SU-DHL-6 (cell line): Measurements from ENCODE around the gene OR10V1.

Experiments used
- H2AFZ ChIP-seq: fragments of 200-600 bp; sonication (generic); 2 replicates; pipeline ENCODE4 v1.6.1; 2014; ENCODE audit warnings: low read depth, mild to moderate bottlenecking, moderate library complexity, mixed read lengths, antibody characterized with exemption, low read length; ENCODE audit not compliant: severe bottlenecking
- H3F3A ChIP-seq: fragments of 200-600 bp; shearing (Covaris generic); 2 replicates; pipeline ENCODE4 v1.6.0; 2016; ENCODE audit warnings: antibody characterized with exemption, mild to moderate bottlenecking; ENCODE audit not compliant: insufficient read depth
- H3K27ac ChIP-seq: fragments of 200-600 bp; sonication (generic); 2 replicates; pipeline ENCODE4 v1.5.1; 2016; ENCODE audit warnings: low read depth, mild to moderate bottlenecking, low read length, moderate library complexity, mixed read lengths
- H3K27me3 ChIP-seq: fragments of 200-600 bp; sonication (generic), shearing (Covaris generic); 2 replicates; pipeline ENCODE4 v1.6.0; 2014; ENCODE audit warnings: mild to moderate bottlenecking, low read length
- H3K36me3 ChIP-seq: fragments of 200-600 bp; sonication (generic); 2 replicates; pipeline ENCODE4 v1.6.1; 2014; ENCODE audit warnings: mild to moderate bottlenecking, low read length, mixed read lengths
- H3K4me2 ChIP-seq: fragments of 300-600, 200-600 bp; shearing (Covaris generic), sonication (generic); 2 replicates; pipeline ENCODE4 v1.6.0; 2014; ENCODE audit warnings: low read length, low read depth, mild to moderate bottlenecking; ENCODE audit not compliant: poor library complexity, severe bottlenecking
- H3K4me3 ChIP-seq: fragments of 200-600 bp; sonication (generic); 2 replicates; pipeline ENCODE4 v1.5.1; 2014; ENCODE audit warnings: antibody characterized with exemption, low read length, mild to moderate bottlenecking, mixed read lengths; ENCODE audit not compliant: insufficient read depth, poor library complexity, severe bottlenecking
- H3K79me2 ChIP-seq: fragments of 200-600 bp; sonication (generic); 2 replicates; pipeline ENCODE4 v1.6.1; 2014; ENCODE audit warnings: mild to moderate bottlenecking, low read length, moderate library complexity; ENCODE audit not compliant: insufficient read depth
- H3K9ac ChIP-seq: fragments of 200-600 bp; sonication (generic); 2 replicates; pipeline ENCODE4 v1.7.0; 2014; ENCODE audit warnings: mild to moderate bottlenecking, low read length
- H3K9me2 ChIP-seq: fragments of 200-600 bp; sonication (generic); replicated peaks from 2 replicates; pipeline ENCODE4 v1.6.1; 2014; ENCODE audit warnings: low read length; ENCODE audit not compliant: insufficient read depth
- H3K9me3 ChIP-seq: fragments of 200-600 bp; sonication (generic); 2 replicates; pipeline ENCODE4 v1.6.1; 2014; ENCODE audit warnings: low read length, mixed read lengths; ENCODE audit not compliant: insufficient read depth
- H4K20me1 ChIP-seq: fragments of 200-600 bp; sonication (generic); 2 replicates; pipeline ENCODE4 v1.6.1; 2014; ENCODE audit warnings: low read depth, mild to moderate bottlenecking, antibody characterized with exemption, low read length, moderate library complexity, mixed read lengths
- CTCF ChIP-seq: fragments of 200-600 bp; sonication (generic); IDR thresholded peaks from one replicate; pipeline ENCODE4 v1.5.1; 2017; ENCODE audit warnings: antibody characterized with exemption, mild to moderate bottlenecking, low read length, moderate library complexity; ENCODE audit not compliant: insufficient read depth, poor library complexity, severe bottlenecking
- EZH2phosphoT487 ChIP-seq: fragments of 200-600 bp; sonication (generic), shearing (Covaris generic); conservative IDR thresholded peaks from 2 replicates; pipeline ENCODE4 v1.6.1; 2018; ENCODE audit warnings: mild to moderate bottlenecking, antibody characterized with exemption, low read length, moderate library complexity, mixed read lengths

OR10V1 gene

GRCh38 chr11:59754494-59754858, 40.8 kb upstream of the OR10V1 start:
- H3K9ac ChIP-seq, result peak overlapping the region; percentile 58
- H3K9me3 ChIP-seq, result no peaks in the 10 kb centered on the region
- no peak overlapping the region for H3K27ac ChIP-seq
- peaks cover 3% of the 10 kb centered on the region; the same call in 1 of the 2 replicates for H3F3A ChIP-seq
- no peaks in the 10 kb centered on the region for H3K79me2 ChIP-seq
- H3K27me3 ChIP-seq, result no peaks in the 10 kb centered on the region
- H3K4me2 ChIP-seq, result peak overlapping the region; percentile 93
- H3K4me3 ChIP-seq, result peak overlapping the region; percentile 75
- H4K20me1 ChIP-seq, result no peaks in the 10 kb centered on the region
- TF ChIP-seq EZH2phosphoT487 (no peak), CTCF (no peak)
- no peaks in the 10 kb centered on the region for H3K36me3 ChIP-seq
- H2AFZ ChIP-seq, result peak overlapping the region; percentile 90
- H3K9me2 ChIP-seq, result no peaks in the 10 kb centered on the region

GRCh38 chr11:59753650-59754493, 40.2 kb upstream of the OR10V1 start:
- H4K20me1 ChIP-seq, result no peaks in the 10 kb centered on the region
- H3K27me3 ChIP-seq, result no peaks in the 10 kb centered on the region
- peak overlapping the region; percentile 93 for H3K4me2 ChIP-seq
- no peaks in the 10 kb centered on the region for H3K9me3 ChIP-seq
- H3K27ac ChIP-seq, result no peak overlapping the region
- H3F3A ChIP-seq, result peaks cover 3% of the 10 kb centered on the region; the same call in 1 of the 2 replicates
- H3K9ac ChIP-seq, result peak overlapping the region; percentile 58
- H3K36me3 ChIP-seq, result no peaks in the 10 kb centered on the region
- H2AFZ ChIP-seq, result peak overlapping the region; percentile 90
- no peaks in the 10 kb centered on the region for H3K9me2 ChIP-seq
- TF ChIP-seq EZH2phosphoT487 (no peak), CTCF (peak; percentile 79)
- no peaks in the 10 kb centered on the region for H3K79me2 ChIP-seq
- peak overlapping the region; percentile 75 for H3K4me3 ChIP-seq

- TF ChIP-seq CTCF (no peak), EZH2phosphoT487 (no peak)
- Histone ChIP-seq H4K20me1 (no peaks in the 10 kb centered on the region), H3K4me2 (no peak overlapping the region), H3K4me3 (no peak overlapping the region), H3K36me3 (no peaks in the 10 kb centered on the region), H2AFZ (no peak overlapping the region), H3K9me3 (no peaks in the 10 kb centered on the region), H3K9ac (no peak overlapping the region), H3K79me2 (no peaks in the 10 kb centered on the region), H3K9me2 (no peaks in the 10 kb centered on the region), H3K27ac (no peak overlapping the region), H3K27me3 (no peaks in the 10 kb centered on the region), H3F3A (no peaks in the 10 kb centered on the region)
Measured at GRCh38 chr11:59746111-59746510, 32.5 kb upstream of the OR10V1 start.
